ENCODE data around the gene CTLA4. TPM values are rescaled to one million over a fixed set of nuclear protein-coding genes. Genes with fewer than 3 reads are reported as not detected.

Gene CTLA4
- total RNA-seq, 2 experiments from 2014 or later, result 28.7 to 30.7 TPM

DNA sequence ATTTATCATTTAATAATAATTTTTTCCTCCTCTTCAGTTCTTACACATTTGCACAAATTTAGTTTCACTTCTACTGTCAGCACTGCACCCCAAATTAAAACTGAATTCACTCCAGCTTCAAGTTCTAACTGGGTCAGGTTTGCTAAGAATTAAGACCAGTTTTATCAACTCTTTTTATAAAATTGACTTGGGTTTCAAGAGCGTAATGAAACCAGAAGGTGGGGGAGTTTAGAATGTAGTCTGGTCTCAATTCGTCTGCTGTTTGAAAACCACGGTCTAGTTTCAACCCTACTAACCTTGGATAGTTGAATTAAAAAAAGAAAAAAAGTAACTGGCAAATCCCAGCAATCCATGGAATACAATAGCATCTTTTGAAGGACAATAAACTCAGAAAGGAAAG, 14.3 kb upstream of the CTLA4 start:
- ChIA-PET CTCF (interaction anchor here (1.0 to 1.9 kb wide), 4 partner anchors 14 to 142 kb away, joined by 3 to 6 read pairs (median 3); partner anchors contain the start of gene CTLA4), POLR2A (interaction anchor here (0.6 to 3.0 kb wide), 7 partner anchors 14 to 85 kb away, joined by 3 to 10 read pairs (median 5); partner anchors contain the start of gene CTLA4)
- Mint-ChIP-seq H3K9me3 (no peaks in the 10 kb centered on the region), H3K4me1 (ENCODE audit: low read depth) (peaks cover 55% of the 10 kb centered on the region), H3K36me3 (ENCODE audit: low read depth) (no peaks in the 10 kb centered on the region), H3K27me3 (no peaks in the 10 kb centered on the region), H3K27ac (peak overlapping the region; percentile 89), H3K4me3 (peak overlapping the region; percentile 55)
- intact Hi-C loops (cut with micrococcal nuclease), result loop anchor here (2.0 kb wide), 1 partner anchor 16 kb away; no protein-coding TSS in a partner anchor
- DNase-seq (no peak), ATAC-seq (peak; percentile 72)
- TF ChIP-seq, protein P1, sequence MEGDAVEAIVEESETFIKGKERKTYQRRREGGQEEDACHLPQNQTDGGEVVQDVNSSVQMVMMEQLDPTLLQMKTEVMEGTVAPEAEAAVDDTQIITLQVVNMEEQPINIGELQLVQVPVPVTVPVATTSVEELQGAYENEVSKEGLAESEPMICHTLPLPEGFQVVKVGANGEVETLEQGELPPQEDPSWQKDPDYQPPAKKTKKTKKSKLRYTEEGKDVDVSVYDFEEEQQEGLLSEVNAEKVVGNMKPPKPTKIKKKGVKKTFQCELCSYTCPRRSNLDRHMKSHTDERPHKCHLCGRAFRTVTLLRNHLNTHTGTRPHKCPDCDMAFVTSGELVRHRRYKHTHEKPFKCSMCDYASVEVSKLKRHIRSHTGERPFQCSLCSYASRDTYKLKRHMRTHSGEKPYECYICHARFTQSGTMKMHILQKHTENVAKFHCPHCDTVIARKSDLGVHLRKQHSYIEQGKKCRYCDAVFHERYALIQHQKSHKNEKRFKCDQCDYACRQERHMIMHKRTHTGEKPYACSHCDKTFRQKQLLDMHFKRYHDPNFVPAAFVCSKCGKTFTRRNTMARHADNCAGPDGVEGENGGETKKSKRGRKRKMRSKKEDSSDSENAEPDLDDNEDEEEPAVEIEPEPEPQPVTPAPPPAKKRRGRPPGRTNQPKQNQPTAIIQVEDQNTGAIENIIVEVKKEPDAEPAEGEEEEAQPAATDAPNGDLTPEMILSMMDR (IDR thresholded peaks at IDR 0.05), result no peak

DNA sequence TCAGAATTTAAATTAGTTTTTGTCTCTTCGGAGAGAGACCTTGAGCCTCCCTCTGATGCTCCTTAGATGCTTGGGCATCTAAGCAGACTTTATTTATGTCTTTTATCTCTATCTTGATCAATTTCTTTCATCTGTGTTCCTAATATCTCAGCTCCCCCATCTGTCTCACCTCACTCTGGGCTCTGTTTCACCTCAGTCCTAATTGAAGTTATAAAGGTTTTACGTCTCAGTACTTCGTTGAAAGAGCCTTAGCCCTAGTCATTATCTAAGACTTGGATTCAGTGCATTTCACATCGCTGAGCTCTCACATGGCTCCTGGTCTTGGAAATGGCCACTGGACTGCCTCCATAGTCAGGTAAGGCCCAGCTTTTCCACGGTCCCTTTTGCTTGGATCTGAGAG, 13.8 kb upstream of the CTLA4 start:
- H3K27me3 Mint-ChIP-seq, result no peaks in the 10 kb centered on the region
- H3K4me1 Mint-ChIP-seq (ENCODE audit: low read depth), result peaks cover 57% of the 10 kb centered on the region
- ChIA-PET CTCF (interaction anchor here (1.0 to 1.9 kb wide), 5 partner anchors 13 to 182 kb away, joined by 3 to 6 read pairs (median 3); partner anchors contain the start of gene CTLA4), POLR2A (interaction anchor here (0.8 to 3.0 kb wide), 8 partner anchors 14 to 84 kb away, joined by 3 to 10 read pairs (median 6); partner anchors contain the start of gene CTLA4)
- DNase-seq (no peak), ATAC-seq (peak; percentile 18)
- no peaks in the 10 kb centered on the region for H3K9me3 Mint-ChIP-seq
- H3K4me3 Mint-ChIP-seq, result no peak overlapping the region
- intact Hi-C loops (cut with micrococcal nuclease), result loop anchor here (2.0 kb wide), 1 partner anchor 15 kb away; no protein-coding TSS in a partner anchor
- TF ChIP-seq, protein P1 (IDR thresholded peaks at IDR 0.05), result no peak
- peak overlapping the region; percentile 51 for H3K27ac Mint-ChIP-seq
- no peaks in the 10 kb centered on the region for H3K36me3 Mint-ChIP-seq (ENCODE audit: low read depth)

DNA sequence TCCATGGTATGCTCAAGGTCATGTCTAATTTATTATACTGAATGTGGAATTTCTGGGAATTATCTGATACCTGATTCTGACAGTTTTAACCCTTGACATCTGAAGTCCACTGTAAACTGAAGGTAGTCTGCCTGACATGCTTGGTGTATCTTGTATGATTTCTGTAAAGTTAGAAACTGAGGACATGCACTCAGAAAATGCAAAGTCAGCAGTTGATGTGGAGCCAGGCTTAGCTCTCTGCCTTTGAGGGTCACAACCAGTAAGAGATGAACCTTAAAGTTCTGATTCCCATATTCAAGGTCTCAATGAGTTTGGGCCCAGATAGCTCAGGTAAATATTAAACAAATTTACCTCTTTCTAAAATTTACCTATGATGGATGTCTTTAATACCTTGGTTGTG, 12.3 kb upstream of the CTLA4 start:
- ATAC-seq (no peak), DNase-seq (no peak)
- H3K9me3 Mint-ChIP-seq, result no peaks in the 10 kb centered on the region
- H3K4me1 Mint-ChIP-seq (ENCODE audit: low read depth), result peaks cover 65% of the 10 kb centered on the region
- H3K27me3 Mint-ChIP-seq, result no peaks in the 10 kb centered on the region
- H3K27ac Mint-ChIP-seq, result no peak overlapping the region
- no peak overlapping the region for H3K4me3 Mint-ChIP-seq
- TF ChIP-seq, protein P1 (IDR thresholded peaks at IDR 0.05), result no peak
- no peaks in the 10 kb centered on the region for H3K36me3 Mint-ChIP-seq (ENCODE audit: low read depth)
- intact Hi-C loops (cut with micrococcal nuclease), result no loop called here
- ChIA-PET POLR2A (interaction anchor here (0.7 to 1.4 kb wide), 3 partner anchors 16 to 35 kb away, joined by 3 to 8 read pairs (median 6); no protein-coding TSS in a partner anchor), CTCF (interaction anchor here (1.0 to 1.3 kb wide), 2 partner anchors 32 to 40 kb away, joined by 3 read pairs; no protein-coding TSS in a partner anchor)

DNA sequence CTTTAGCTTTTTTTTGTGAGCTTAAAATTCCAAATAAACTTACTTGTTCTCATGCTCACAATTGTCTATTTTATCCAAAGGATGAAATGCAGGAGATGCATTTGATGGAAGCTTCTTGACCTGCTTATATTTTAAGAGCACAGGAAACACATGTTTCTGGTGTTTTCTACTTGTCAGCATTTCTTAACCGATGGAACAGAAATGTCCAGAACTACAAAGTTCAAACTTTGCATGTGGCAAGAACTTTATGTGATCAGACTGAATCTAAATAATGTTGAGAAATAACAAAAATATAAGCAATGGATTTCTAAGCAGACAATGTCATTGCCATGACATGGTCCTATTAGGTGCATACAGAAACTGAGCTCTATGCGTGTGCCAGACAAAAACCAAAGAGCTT, 9.9 kb upstream of the CTLA4 start:
- TF ChIP-seq, protein P1 (IDR thresholded peaks at IDR 0.05), result no peak
- intact Hi-C loops (cut with micrococcal nuclease), result loop anchor here (2.0 kb wide), 1 partner anchor 51 kb away; no protein-coding TSS in a partner anchor
- Mint-ChIP-seq H3K4me3 (no peak overlapping the region), H3K9me3 (no peaks in the 10 kb centered on the region), H3K27ac (no peak overlapping the region), H3K36me3 (ENCODE audit: low read depth) (no peaks in the 10 kb centered on the region), H3K27me3 (no peaks in the 10 kb centered on the region), H3K4me1 (ENCODE audit: low read depth) (peaks cover 70% of the 10 kb centered on the region)
- ATAC-seq (no peak), DNase-seq (no peak)
- ChIA-PET CTCF (interaction anchor here (0.9 to 2.2 kb wide), 11 partner anchors 11 to 94 kb away, joined by 3 to 19 read pairs (median 4); partner anchors contain the start of gene CTLA4), POLR2A (interaction anchor here (0.8 to 1.1 kb wide), 3 partner anchors 11 to 15 kb away, joined by 3 to 6 read pairs (median 4); partner anchors contain the start of gene CTLA4)

DNA sequence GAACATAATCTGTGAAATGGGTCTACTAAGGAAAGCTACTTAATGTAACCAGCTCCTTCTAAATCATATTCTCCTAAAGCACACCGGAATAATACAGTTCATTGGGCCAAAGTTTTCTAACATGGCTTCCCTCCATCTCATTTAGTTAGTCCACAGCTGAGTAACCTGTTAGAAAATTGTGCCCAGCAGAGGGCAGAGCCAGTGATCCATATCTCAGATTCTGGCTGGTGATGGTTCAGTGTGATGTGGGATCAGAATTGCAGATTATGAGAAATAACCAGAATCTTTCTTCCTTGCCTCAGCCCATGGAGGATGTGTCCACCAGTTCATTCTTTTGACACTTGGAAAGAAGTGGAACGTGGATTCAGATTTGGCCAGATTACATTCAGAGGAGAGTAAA, 9.4 kb upstream of the CTLA4 start:
- Mint-ChIP-seq H3K9me3 (no peaks in the 10 kb centered on the region), H3K4me3 (no peak overlapping the region), H3K4me1 (ENCODE audit: low read depth) (peaks cover 67% of the 10 kb centered on the region), H3K27ac (no peak overlapping the region), H3K27me3 (no peaks in the 10 kb centered on the region), H3K36me3 (ENCODE audit: low read depth) (no peaks in the 10 kb centered on the region)
- DNase-seq, result peak; percentile 55
- TF ChIP-seq, protein P1 (IDR thresholded peaks at IDR 0.05), result no peak
- intact Hi-C loops (cut with micrococcal nuclease), result loop anchor here (2.0 kb wide), 1 partner anchor 51 kb away; no protein-coding TSS in a partner anchor
- no peak for ATAC-seq
- ChIA-PET CTCF (interaction anchor here (1.0 to 2.2 kb wide), 10 partner anchors 10 to 95 kb away, joined by 3 to 19 read pairs (median 5); partner anchors contain the start of gene CTLA4), POLR2A (interaction anchor here (0.8 to 1.1 kb wide), 3 partner anchors 10 to 15 kb away, joined by 3 to 6 read pairs (median 3); partner anchors contain the start of gene CTLA4)
